ENCODE measurements around the gene ARFGEF3.

The ARFGEF3 gene

GRCh38 chr6:138331444-138331843 is 169.7 kb downstream of the ARFGEF3 start:
- Histone ChIP-seq H3K9me3 (ENCODE audit: control insufficient read depth, low read length) (no peaks in the 10 kb centered on the region), H3K4me3 (ENCODE audit: extremely low read depth, insufficient read depth, low read length, poor library complexity, severe bottlenecking) (no peak overlapping the region), H3K4me1 (ENCODE audit: control insufficient read depth, insufficient read depth, low read length, poor library complexity, severe bottlenecking) (no peaks in the 10 kb centered on the region), H3K27ac (ENCODE audit: low read depth, low read length, severe bottlenecking) (no peak overlapping the region), H3K36me3 (ENCODE audit: control insufficient read depth, insufficient read depth, low read length) (no peaks in the 10 kb centered on the region)
- WGBS, 2 experiments (ENCODE audit: insufficient coverage in 2 of 2), result no CpG with 5 or more reads among the region's 1 CpG

GRCh38 chr6:138331984-138332383 is 170.2 kb downstream of the ARFGEF3 start:
- H3K4me1 ChIP-seq (ENCODE audit: control insufficient read depth, insufficient read depth, low read length, poor library complexity, severe bottlenecking), result no peaks in the 10 kb centered on the region
- H3K27ac ChIP-seq (ENCODE audit: low read depth, low read length, severe bottlenecking), result no peak overlapping the region
- WGBS, 2 experiments (ENCODE audit: insufficient coverage in 2 of 2), result 0 to 17% methylated on average over 1 of the region's 2 CpGs
- H3K36me3 ChIP-seq (ENCODE audit: control insufficient read depth, insufficient read depth, low read length), result no peaks in the 10 kb centered on the region
- H3K4me3 ChIP-seq (ENCODE audit: extremely low read depth, insufficient read depth, low read length, poor library complexity, severe bottlenecking), result no peak overlapping the region
- no peaks in the 10 kb centered on the region for H3K9me3 ChIP-seq (ENCODE audit: control insufficient read depth, low read length)

GRCh38 chr6:138334000-138334399 is 172.3 kb downstream of the ARFGEF3 start:
- Histone ChIP-seq H3K27ac (ENCODE audit: low read depth, low read length, severe bottlenecking) (no peak overlapping the region), H3K9me3 (ENCODE audit: control insufficient read depth, low read length) (no peaks in the 10 kb centered on the region), H3K4me1 (ENCODE audit: control insufficient read depth, insufficient read depth, low read length, poor library complexity, severe bottlenecking) (no peaks in the 10 kb centered on the region), H3K36me3 (ENCODE audit: control insufficient read depth, insufficient read depth, low read length) (no peaks in the 10 kb centered on the region), H3K4me3 (ENCODE audit: extremely low read depth, insufficient read depth, low read length, poor library complexity, severe bottlenecking) (no peak overlapping the region)
- WGBS, 2 experiments (ENCODE audit: insufficient coverage in 2 of 2), result 92 to 93% methylated on average over 13 to 14 of the region's 14 CpGs

- H3K9me3 ChIP-seq (ENCODE audit: control insufficient read depth, low read length), result no peaks in the 10 kb centered on the region
- no peak overlapping the region for H3K4me3 ChIP-seq (ENCODE audit: extremely low read depth, insufficient read depth, low read length, poor library complexity, severe bottlenecking)
- H3K27ac ChIP-seq (ENCODE audit: low read depth, low read length, severe bottlenecking), result no peak overlapping the region
- WGBS, 2 experiments (ENCODE audit: insufficient coverage in 2 of 2), result 90 to 93% methylated on average over 12 to 13 of the region's 14 CpGs
- no peaks in the 10 kb centered on the region for H3K4me1 ChIP-seq (ENCODE audit: control insufficient read depth, insufficient read depth, low read length, poor library complexity, severe bottlenecking)
- no peaks in the 10 kb centered on the region for H3K36me3 ChIP-seq (ENCODE audit: control insufficient read depth, insufficient read depth, low read length)
Measured at GRCh38 chr6:138334963-138335362, 173.2 kb downstream of the ARFGEF3 start.

- no peaks in the 10 kb centered on the region for H3K36me3 ChIP-seq (ENCODE audit: control insufficient read depth, insufficient read depth, low read length)
- H3K4me3 ChIP-seq (ENCODE audit: extremely low read depth, insufficient read depth, low read length, poor library complexity, severe bottlenecking), result no peak overlapping the region
- no peak overlapping the region for H3K27ac ChIP-seq (ENCODE audit: low read depth, low read length, severe bottlenecking)
- no peaks in the 10 kb centered on the region for H3K9me3 ChIP-seq (ENCODE audit: control insufficient read depth, low read length)
- 93% methylated on average over 5 of the region's 8 CpGs; no CpG with 5 or more reads in 1 of the 2 experiments for WGBS, 2 experiments (ENCODE audit: insufficient coverage in 2 of 2)
- H3K4me1 ChIP-seq (ENCODE audit: control insufficient read depth, insufficient read depth, low read length, poor library complexity, severe bottlenecking), result no peaks in the 10 kb centered on the region
Measured at GRCh38 chr6:138336221-138336620, 174.5 kb downstream of the ARFGEF3 start.

- 100% methylated on average over 2 of the region's 4 CpGs; no CpG with 5 or more reads in 1 of the 2 experiments for WGBS, 2 experiments (ENCODE audit: insufficient coverage in 2 of 2)
- Histone ChIP-seq H3K4me3 (ENCODE audit: extremely low read depth, insufficient read depth, low read length, poor library complexity, severe bottlenecking) (no peak overlapping the region), H3K4me1 (ENCODE audit: control insufficient read depth, insufficient read depth, low read length, poor library complexity, severe bottlenecking) (no peaks in the 10 kb centered on the region), H3K9me3 (ENCODE audit: control insufficient read depth, low read length) (no peaks in the 10 kb centered on the region), H3K36me3 (ENCODE audit: control insufficient read depth, insufficient read depth, low read length) (no peaks in the 10 kb centered on the region), H3K27ac (ENCODE audit: low read depth, low read length, severe bottlenecking) (no peak overlapping the region)
Measured at GRCh38 chr6:138337076-138337475, 175.3 kb downstream of the ARFGEF3 start.

- H3K4me1 ChIP-seq (ENCODE audit: control insufficient read depth, insufficient read depth, low read length, poor library complexity, severe bottlenecking), result no peaks in the 10 kb centered on the region
- H3K27ac ChIP-seq (ENCODE audit: low read depth, low read length, severe bottlenecking), result no peak overlapping the region
- 67 to 100% methylated on average over 1 of the region's 1 CpG for WGBS, 2 experiments (ENCODE audit: insufficient coverage in 2 of 2)
- no peaks in the 10 kb centered on the region for H3K36me3 ChIP-seq (ENCODE audit: control insufficient read depth, insufficient read depth, low read length)
- H3K4me3 ChIP-seq (ENCODE audit: extremely low read depth, insufficient read depth, low read length, poor library complexity, severe bottlenecking), result no peak overlapping the region
- no peaks in the 10 kb centered on the region for H3K9me3 ChIP-seq (ENCODE audit: control insufficient read depth, low read length)
Measured at GRCh38 chr6:138339024-138339423, 177.3 kb downstream of the ARFGEF3 start.

- H3K4me1 ChIP-seq (ENCODE audit: control insufficient read depth, insufficient read depth, low read length, poor library complexity, severe bottlenecking), result no peaks in the 10 kb centered on the region
- no peak overlapping the region for H3K4me3 ChIP-seq (ENCODE audit: extremely low read depth, insufficient read depth, low read length, poor library complexity, severe bottlenecking)
- no peak overlapping the region for H3K27ac ChIP-seq (ENCODE audit: low read depth, low read length, severe bottlenecking)
- no peaks in the 10 kb centered on the region for H3K36me3 ChIP-seq (ENCODE audit: control insufficient read depth, insufficient read depth, low read length)
- 100% methylated on average over 1 of the region's 1 CpG; no CpG with 5 or more reads in 1 of the 2 experiments for WGBS, 2 experiments (ENCODE audit: insufficient coverage in 2 of 2)
- no peaks in the 10 kb centered on the region for H3K9me3 ChIP-seq (ENCODE audit: control insufficient read depth, low read length)
Measured at GRCh38 chr6:138341176-138341575, 179.4 kb downstream of the ARFGEF3 start.

- no peaks in the 10 kb centered on the region for H3K4me1 ChIP-seq (ENCODE audit: control insufficient read depth, insufficient read depth, low read length, poor library complexity, severe bottlenecking)
- no peak overlapping the region for H3K27ac ChIP-seq (ENCODE audit: low read depth, low read length, severe bottlenecking)
- no peaks in the 10 kb centered on the region for H3K9me3 ChIP-seq (ENCODE audit: control insufficient read depth, low read length)
- H3K4me3 ChIP-seq (ENCODE audit: extremely low read depth, insufficient read depth, low read length, poor library complexity, severe bottlenecking), result no peak overlapping the region
- H3K36me3 ChIP-seq (ENCODE audit: control insufficient read depth, insufficient read depth, low read length), result no peaks in the 10 kb centered on the region
Measured at GRCh38 chr6:138343112-138343511, 181.4 kb downstream of the ARFGEF3 start.

GRCh38 chr6:138345565-138346285 is 184.0 kb downstream of the ARFGEF3 start:
- no CpG with 5 or more reads among the region's 2 CpGs for WGBS, 2 experiments (ENCODE audit: insufficient coverage in 2 of 2)
- Histone ChIP-seq H3K4me3 (ENCODE audit: extremely low read depth, insufficient read depth, low read length, poor library complexity, severe bottlenecking) (no peak overlapping the region), H3K4me1 (ENCODE audit: control insufficient read depth, insufficient read depth, low read length, poor library complexity, severe bottlenecking) (no peaks in the 10 kb centered on the region), H3K9me3 (ENCODE audit: control insufficient read depth, low read length) (no peaks in the 10 kb centered on the region), H3K36me3 (ENCODE audit: control insufficient read depth, insufficient read depth, low read length) (no peaks in the 10 kb centered on the region), H3K27ac (ENCODE audit: low read depth, low read length, severe bottlenecking) (no peak overlapping the region)

GRCh38 chr6:138346302-138347195 is 184.8 kb downstream of the ARFGEF3 start:
- no peak overlapping the region for H3K4me3 ChIP-seq (ENCODE audit: extremely low read depth, insufficient read depth, low read length, poor library complexity, severe bottlenecking)
- no peak overlapping the region for H3K27ac ChIP-seq (ENCODE audit: low read depth, low read length, severe bottlenecking)
- no peaks in the 10 kb centered on the region for H3K36me3 ChIP-seq (ENCODE audit: control insufficient read depth, insufficient read depth, low read length)
- no peaks in the 10 kb centered on the region for H3K4me1 ChIP-seq (ENCODE audit: control insufficient read depth, insufficient read depth, low read length, poor library complexity, severe bottlenecking)
- H3K9me3 ChIP-seq (ENCODE audit: control insufficient read depth, low read length), result no peaks in the 10 kb centered on the region
- WGBS, 2 experiments (ENCODE audit: insufficient coverage in 2 of 2), result no CpG with 5 or more reads among the region's 2 CpGs
